ENCODE measurements around the gene MRPS16.
A peak's percentile ranks its signal among the peaks of the same experiment; 100 is the strongest.

The MRPS16 gene

DNA sequence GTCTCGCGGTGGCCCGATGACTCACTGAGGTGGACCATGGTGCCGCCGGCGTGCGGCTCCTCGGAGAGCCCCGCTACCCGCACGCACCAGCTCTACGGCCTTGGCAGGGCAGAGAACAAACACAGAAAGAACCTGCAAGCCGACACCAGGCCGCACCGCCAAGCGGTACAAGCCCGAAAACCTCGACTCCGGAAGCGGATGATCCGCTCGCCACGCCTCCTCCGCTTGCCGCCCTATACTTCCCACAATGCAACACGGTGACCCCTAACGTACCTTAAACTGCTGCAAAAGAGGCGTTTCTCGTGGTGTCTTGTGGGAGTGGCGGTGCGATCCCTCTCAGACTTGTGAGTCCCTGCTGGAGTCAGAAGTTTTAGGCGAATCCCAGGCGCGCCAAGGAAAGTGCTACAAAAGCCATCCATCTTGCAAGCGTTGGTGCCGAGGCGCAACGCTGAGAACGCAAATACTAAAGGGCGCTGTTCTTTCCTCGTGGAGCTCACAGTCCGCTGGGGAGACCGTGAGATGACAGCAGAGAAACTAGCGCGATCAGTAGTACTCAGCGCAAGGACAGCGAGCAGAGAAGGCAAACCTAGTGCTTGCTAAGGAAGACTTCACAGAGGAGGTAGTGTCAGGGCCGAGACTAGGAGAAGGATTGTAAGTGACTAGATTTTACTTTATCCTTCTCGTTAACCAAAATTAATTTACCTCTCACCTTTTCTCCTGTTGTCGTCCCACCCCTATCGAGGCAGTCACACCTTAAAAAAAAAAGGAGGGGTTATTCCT, at the start of gene MRPS16:
Gene MRPS16 (minus strand): TSS at position 200 of the 780 bp plus-strand sequence. CDS start 162 bp downstream, at position 38.
- no peaks in the 10 kb centered on the region for H3K9me3 ChIP-seq (ENCODE audit: control insufficient read depth, insufficient read depth, low read length)
- H3K9ac ChIP-seq (ENCODE audit: low read depth, low read length) = peak within 1 kb of the TSS; percentile 88
- H3K27me3 ChIP-seq (ENCODE audit: control insufficient read depth, insufficient read depth, low read length) = no peaks in the 10 kb centered on the region
- H3K4me1 ChIP-seq (ENCODE audit: control insufficient read depth, insufficient read depth, low read length) = peaks cover 11% of the 10 kb centered on the region
- H3K4me3 ChIP-seq (ENCODE audit: low read depth, low read length) = peak within 1 kb of the TSS; percentile 98
- H3K36me3 ChIP-seq (ENCODE audit: control insufficient read depth, insufficient read depth, low read length) = peaks cover 9% of the 10 kb centered on the region

DNA sequence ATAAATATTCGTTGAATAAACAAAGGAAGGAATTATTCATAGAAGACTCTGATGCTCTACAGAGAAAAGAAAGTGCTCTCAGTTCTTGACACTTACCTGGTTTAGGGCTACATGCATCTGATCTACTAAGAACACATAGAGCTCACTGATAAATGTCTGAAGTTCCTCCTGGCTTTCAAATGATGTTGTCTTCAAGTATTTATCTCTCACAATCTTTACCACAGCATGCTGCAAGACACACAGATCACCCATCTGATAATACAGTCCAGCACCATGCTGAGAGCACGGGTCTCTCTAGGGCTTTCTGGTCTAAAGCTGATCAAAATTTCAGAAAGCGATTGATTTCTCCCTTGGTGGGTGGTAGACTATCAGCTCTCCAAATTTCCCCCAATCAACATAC, 44.5 kb upstream of the MRPS16 start:
- Histone ChIP-seq H3K9ac (ENCODE audit: low read depth, low read length) (no peak overlapping the region), H3K9me3 (ENCODE audit: control insufficient read depth, insufficient read depth, low read length) (no peaks in the 10 kb centered on the region), H3K4me3 (ENCODE audit: low read depth, low read length) (no peak overlapping the region), H3K27me3 (ENCODE audit: control insufficient read depth, insufficient read depth, low read length) (no peaks in the 10 kb centered on the region), H3K36me3 (ENCODE audit: control insufficient read depth, insufficient read depth, low read length) (no peaks in the 10 kb centered on the region), H3K4me1 (ENCODE audit: control insufficient read depth, insufficient read depth, low read length) (no peaks in the 10 kb centered on the region)

DNA sequence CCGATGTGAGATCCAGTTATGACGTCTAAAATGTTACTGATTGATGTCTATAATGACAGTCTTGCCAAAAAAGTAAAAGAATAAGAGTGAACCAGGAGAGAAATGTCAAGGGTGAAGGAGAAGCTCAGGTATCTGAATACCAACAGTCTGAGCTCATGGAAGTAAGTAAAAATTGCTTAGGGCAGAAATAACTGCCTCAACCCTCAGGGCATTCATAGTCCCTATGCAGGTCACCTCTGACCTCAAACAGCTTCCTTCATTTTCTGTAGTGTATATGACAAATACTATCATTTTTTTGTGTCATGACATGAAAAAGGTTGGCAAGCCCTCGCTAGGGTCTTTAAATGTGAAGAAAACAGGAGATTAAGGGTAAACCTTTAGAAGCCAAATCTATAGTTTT, 41.0 kb upstream of the MRPS16 start:
- Histone ChIP-seq H3K4me3 (ENCODE audit: low read depth, low read length) (no peak overlapping the region), H3K9ac (ENCODE audit: low read depth, low read length) (no peak overlapping the region), H3K36me3 (ENCODE audit: control insufficient read depth, insufficient read depth, low read length) (no peaks in the 10 kb centered on the region), H3K4me1 (ENCODE audit: control insufficient read depth, insufficient read depth, low read length) (no peaks in the 10 kb centered on the region), H3K27me3 (ENCODE audit: control insufficient read depth, insufficient read depth, low read length) (no peaks in the 10 kb centered on the region), H3K9me3 (ENCODE audit: control insufficient read depth, insufficient read depth, low read length) (no peaks in the 10 kb centered on the region)

DNA sequence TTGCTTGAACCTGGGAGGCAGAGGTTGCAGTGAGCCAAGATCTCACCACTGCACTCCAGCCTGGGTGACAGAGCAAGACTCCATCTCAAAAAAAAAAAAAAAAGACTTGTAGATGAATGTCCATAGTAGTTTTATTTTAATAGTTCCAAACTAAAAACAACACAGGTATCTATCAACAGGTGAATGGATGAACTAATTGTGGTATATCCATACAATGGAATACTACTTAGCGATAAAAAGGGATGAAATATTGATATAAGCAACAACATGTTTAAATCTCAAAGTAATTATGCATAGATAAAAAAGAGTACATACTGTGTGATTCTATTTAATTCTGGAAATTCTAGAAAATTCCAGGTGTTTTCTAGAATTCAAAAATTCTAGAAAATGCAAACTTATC, 37.5 kb upstream of the MRPS16 start:
- H3K9ac ChIP-seq (ENCODE audit: low read depth, low read length) = no peak overlapping the region
- no peaks in the 10 kb centered on the region for H3K4me1 ChIP-seq (ENCODE audit: control insufficient read depth, insufficient read depth, low read length)
- H3K27me3 ChIP-seq (ENCODE audit: control insufficient read depth, insufficient read depth, low read length) = no peaks in the 10 kb centered on the region
- no peaks in the 10 kb centered on the region for H3K9me3 ChIP-seq (ENCODE audit: control insufficient read depth, insufficient read depth, low read length)
- H3K36me3 ChIP-seq (ENCODE audit: control insufficient read depth, insufficient read depth, low read length) = no peaks in the 10 kb centered on the region
- H3K4me3 ChIP-seq (ENCODE audit: low read depth, low read length) = no peak overlapping the region

DNA sequence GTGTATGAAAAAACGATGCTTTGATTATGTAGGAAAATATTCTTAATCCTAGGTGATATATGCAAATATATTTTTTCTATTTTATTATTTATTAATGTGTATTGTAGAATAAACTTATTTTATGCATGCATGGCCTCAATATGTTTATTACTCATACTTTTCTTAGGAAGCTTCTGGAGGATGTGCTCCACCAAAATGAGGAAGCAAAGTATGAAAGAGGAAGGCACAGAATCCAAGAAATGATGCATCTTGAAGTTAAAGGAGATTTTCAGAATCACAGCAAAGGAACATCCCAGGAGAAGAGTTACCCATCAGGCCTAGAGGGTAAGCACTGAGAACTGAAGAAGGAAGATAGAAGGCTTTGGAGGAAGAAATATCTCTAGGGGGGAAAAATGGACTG, 35.0 kb upstream of the MRPS16 start:
- Histone ChIP-seq H3K4me1 (ENCODE audit: control insufficient read depth, insufficient read depth, low read length) (no peaks in the 10 kb centered on the region), H3K9ac (ENCODE audit: low read depth, low read length) (no peak overlapping the region), H3K4me3 (ENCODE audit: low read depth, low read length) (no peak overlapping the region), H3K27me3 (ENCODE audit: control insufficient read depth, insufficient read depth, low read length) (no peaks in the 10 kb centered on the region), H3K36me3 (ENCODE audit: control insufficient read depth, insufficient read depth, low read length) (no peaks in the 10 kb centered on the region), H3K9me3 (ENCODE audit: control insufficient read depth, insufficient read depth, low read length) (no peaks in the 10 kb centered on the region)

DNA sequence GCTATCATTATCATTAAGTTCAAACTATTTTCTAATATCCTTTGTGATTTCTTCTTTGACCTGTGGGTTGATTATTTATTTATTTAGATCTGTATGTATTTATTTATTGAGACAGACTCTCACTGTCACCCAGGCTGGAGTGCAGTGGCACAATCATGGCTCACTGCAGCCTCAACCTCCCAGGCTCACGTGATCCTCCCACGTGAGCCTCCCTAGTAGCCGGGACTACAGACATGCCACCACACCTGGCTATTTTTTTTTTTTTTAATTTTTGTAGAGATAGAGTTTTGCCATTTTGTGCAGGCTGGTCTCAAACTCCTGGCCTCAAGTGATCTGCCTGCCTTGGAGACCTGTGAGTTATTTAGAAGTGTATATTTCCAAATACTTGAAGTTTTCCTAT, 28.7 kb upstream of the MRPS16 start:
- Histone ChIP-seq H3K4me3 (ENCODE audit: low read depth, low read length) (no peak overlapping the region), H3K36me3 (ENCODE audit: control insufficient read depth, insufficient read depth, low read length) (no peaks in the 10 kb centered on the region), H3K27me3 (ENCODE audit: control insufficient read depth, insufficient read depth, low read length) (no peaks in the 10 kb centered on the region), H3K9ac (ENCODE audit: low read depth, low read length) (no peak overlapping the region), H3K9me3 (ENCODE audit: control insufficient read depth, insufficient read depth, low read length) (no peaks in the 10 kb centered on the region), H3K4me1 (ENCODE audit: control insufficient read depth, insufficient read depth, low read length) (no peaks in the 10 kb centered on the region)

DNA sequence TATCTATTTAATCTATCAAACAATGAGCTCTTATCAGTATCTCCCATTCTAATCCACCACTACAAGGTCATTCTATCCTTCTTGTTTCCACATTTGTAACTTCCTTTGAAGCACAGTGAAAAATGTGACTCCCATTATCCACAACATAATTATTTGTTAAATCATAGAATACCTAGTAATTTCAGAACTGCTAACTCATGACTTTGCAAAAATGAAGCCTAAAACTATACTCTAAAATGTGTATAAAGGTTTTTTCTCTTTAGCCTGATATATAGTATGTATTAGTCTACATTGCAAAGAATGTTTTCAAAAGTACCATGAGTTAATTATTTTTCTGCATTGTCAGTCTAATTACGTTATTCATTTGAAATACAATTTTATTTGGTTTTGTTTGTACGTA, 12.0 kb upstream of the MRPS16 start:
- H3K27me3 ChIP-seq (ENCODE audit: control insufficient read depth, insufficient read depth, low read length) = no peaks in the 10 kb centered on the region
- H3K36me3 ChIP-seq (ENCODE audit: control insufficient read depth, insufficient read depth, low read length) = no peaks in the 10 kb centered on the region
- no peak overlapping the region for H3K4me3 ChIP-seq (ENCODE audit: low read depth, low read length)
- H3K9me3 ChIP-seq (ENCODE audit: control insufficient read depth, insufficient read depth, low read length) = no peaks in the 10 kb centered on the region
- H3K4me1 ChIP-seq (ENCODE audit: control insufficient read depth, insufficient read depth, low read length) = no peaks in the 10 kb centered on the region
- H3K9ac ChIP-seq (ENCODE audit: low read depth, low read length) = no peak overlapping the region

DNA sequence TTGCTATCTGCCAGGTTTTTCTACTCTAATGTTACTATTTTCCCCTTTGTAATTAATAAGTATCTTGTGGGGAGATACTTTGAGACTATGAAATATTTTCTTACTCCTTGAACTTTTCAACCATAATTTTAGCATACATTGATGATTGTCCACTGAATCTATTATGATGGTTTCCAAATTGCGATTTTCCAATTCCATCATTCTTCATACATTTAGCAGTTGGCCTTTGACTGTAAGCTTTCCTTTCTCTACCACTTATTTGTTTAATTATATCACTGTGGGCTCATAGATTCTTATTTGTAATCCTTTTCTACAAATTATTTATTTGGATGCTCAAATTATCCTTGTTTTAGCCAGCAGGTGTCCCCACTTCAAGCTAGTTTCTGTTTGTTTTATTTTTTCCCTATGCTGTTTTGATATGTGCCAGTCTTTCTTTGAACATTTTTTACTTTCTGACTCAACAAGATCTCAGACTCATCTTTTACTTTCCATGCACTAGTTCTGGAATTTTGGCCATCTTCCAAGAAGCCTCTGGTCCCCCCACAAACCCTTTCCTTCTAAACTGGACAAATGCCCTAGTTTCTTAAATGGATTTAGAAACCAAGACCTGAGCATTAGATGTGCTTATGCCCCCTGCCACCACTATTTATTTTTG, 11.4 kb upstream of the MRPS16 start:
- H3K36me3 ChIP-seq (ENCODE audit: control insufficient read depth, insufficient read depth, low read length) = no peaks in the 10 kb centered on the region
- no peak overlapping the region for H3K4me3 ChIP-seq (ENCODE audit: low read depth, low read length)

DNA sequence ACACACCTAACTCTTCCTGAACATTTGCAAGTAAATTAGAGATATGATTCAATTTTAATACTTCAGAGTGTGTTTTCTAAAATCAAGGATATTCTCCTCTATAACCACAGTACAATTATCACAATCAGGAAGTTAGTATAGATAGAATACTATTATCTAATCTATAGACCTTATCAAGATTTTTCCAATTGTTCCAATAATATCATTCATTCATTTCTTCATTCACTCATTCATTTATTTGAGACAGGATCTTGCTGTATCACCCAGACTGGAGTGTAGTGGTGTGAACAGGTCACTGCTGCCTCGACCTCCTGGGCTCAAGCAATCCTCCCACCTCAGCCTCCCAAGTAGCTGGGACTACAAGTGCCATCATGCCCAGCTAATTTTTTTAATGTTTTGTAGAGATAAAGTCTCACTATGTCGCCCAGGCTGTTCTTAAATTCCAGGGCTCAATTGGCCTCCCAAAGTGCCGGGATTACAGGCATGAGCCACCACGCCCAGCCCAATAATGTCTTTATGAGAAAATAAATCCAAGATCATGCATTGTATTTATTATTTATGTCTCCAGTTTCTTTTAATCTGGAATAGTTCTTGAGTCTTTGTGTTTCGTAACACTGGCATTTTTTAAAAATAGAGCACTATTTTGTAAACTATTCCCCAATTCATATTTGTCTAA, 10.6 kb upstream of the MRPS16 start:
- Histone ChIP-seq H3K9ac (ENCODE audit: low read depth, low read length) (no peak overlapping the region), H3K36me3 (ENCODE audit: control insufficient read depth, insufficient read depth, low read length) (no peaks in the 10 kb centered on the region), H3K4me3 (ENCODE audit: low read depth, low read length) (no peak overlapping the region), H3K4me1 (ENCODE audit: control insufficient read depth, insufficient read depth, low read length) (no peaks in the 10 kb centered on the region), H3K27me3 (ENCODE audit: control insufficient read depth, insufficient read depth, low read length) (no peaks in the 10 kb centered on the region), H3K9me3 (ENCODE audit: control insufficient read depth, insufficient read depth, low read length) (no peaks in the 10 kb centered on the region)

More for the DNA sequence above, 11.4 kb upstream of the MRPS16 start:
- H3K27me3 ChIP-seq (ENCODE audit: control insufficient read depth, insufficient read depth, low read length) = no peaks in the 10 kb centered on the region
- no peak overlapping the region for H3K9ac ChIP-seq (ENCODE audit: low read depth, low read length)
- H3K9me3 ChIP-seq (ENCODE audit: control insufficient read depth, insufficient read depth, low read length) = no peaks in the 10 kb centered on the region
- no peaks in the 10 kb centered on the region for H3K4me1 ChIP-seq (ENCODE audit: control insufficient read depth, insufficient read depth, low read length)

DNA sequence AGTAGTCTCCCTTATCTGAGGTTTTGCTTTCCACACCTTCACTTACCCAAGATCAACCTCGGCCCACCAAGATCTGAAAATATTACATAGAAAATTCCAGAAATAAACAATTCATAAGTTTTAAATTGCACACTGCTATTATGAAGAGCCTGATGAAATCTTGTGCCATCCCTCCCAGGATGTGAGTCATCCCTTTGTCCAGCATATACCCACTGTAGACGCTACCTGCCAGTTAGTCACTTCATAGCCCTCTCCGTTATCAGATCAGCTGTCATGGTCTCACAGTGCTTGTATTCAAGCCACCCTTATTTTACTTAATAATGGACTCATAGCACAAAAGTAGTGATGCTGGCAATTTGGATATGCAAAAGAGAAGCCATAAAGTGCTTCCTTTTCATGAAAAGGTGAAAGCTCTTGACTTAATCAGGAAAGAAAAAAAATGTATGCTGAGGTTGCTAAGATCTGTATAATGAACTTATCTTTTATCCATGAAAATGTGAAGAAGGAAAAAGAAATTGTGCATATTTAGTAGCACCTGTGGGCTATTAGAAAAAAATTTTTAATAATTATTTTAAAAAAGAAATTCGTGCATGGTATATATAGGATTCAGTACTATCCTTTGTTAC, 9.8 kb upstream of the MRPS16 start:
- no peaks in the 10 kb centered on the region for H3K27me3 ChIP-seq (ENCODE audit: control insufficient read depth, insufficient read depth, low read length)
- H3K4me3 ChIP-seq (ENCODE audit: low read depth, low read length) = no peak overlapping the region
- H3K9me3 ChIP-seq (ENCODE audit: control insufficient read depth, insufficient read depth, low read length) = no peaks in the 10 kb centered on the region
- H3K9ac ChIP-seq (ENCODE audit: low read depth, low read length) = no peak overlapping the region
- H3K4me1 ChIP-seq (ENCODE audit: control insufficient read depth, insufficient read depth, low read length) = no peaks in the 10 kb centered on the region
- H3K36me3 ChIP-seq (ENCODE audit: control insufficient read depth, insufficient read depth, low read length) = no peaks in the 10 kb centered on the region

DNA sequence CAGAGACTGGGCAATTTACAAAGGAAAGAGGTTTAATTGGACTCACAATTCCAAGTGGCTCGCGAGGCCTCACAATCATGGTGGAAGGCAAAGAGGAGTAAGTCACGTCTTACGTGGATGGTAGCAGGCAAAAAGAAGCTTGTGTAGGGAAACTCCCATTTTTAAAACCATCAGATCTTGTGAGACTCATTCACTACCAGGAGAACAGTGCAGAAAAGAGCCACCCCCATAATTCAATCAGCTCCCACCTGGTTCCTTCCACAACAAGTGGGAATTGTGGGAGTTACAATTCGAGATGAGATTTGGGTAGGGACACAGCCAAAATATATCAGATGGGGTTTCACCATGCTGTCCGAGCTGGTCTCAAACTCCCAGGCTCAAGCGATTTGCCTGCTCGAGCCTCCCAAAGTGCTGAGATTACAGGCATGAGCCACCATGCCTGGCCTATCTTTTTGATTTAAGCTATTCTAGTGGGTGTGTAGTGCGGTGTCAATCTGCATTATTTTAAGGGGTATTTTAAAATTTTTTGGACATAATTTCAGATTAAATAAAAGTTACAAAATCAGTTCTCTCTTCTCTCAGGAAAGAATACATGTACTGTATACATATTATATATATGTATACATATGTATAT, 9.0 kb upstream of the MRPS16 start:
- Histone ChIP-seq H3K4me3 (ENCODE audit: low read depth, low read length) (no peak overlapping the region), H3K9me3 (ENCODE audit: control insufficient read depth, insufficient read depth, low read length) (no peaks in the 10 kb centered on the region), H3K27me3 (ENCODE audit: control insufficient read depth, insufficient read depth, low read length) (no peaks in the 10 kb centered on the region), H3K9ac (ENCODE audit: low read depth, low read length) (no peak overlapping the region), H3K4me1 (ENCODE audit: control insufficient read depth, insufficient read depth, low read length) (no peaks in the 10 kb centered on the region), H3K36me3 (ENCODE audit: control insufficient read depth, insufficient read depth, low read length) (no peaks in the 10 kb centered on the region)

Measured in iPS-15b (cell line).